Esophagus (tissue), 2 donors: Measurements from ENCODE around the gene WDR48. TPM values are rescaled to one million over a fixed set of nuclear protein-coding genes. Genes with fewer than 3 reads are reported as not detected.

Experiments
- polyA plus RNA-seq, 2 donors: library from polyadenylated mRNA; stranded (reverse); fragments of 200-250 nt; gene quantifications; one replicate each; pipeline ENCODE4 v1.2.3, GENCODE V29; 2013
- donor health status: healthy with polysubstance abuse.
- donor health status: Bipolar disorder and iron deficiency.

WDR48 gene
- polyA plus RNA-seq, 2 donors = 7.3 to 10.4 TPM

Other genes starting within 250 kb of the WDR48 start
- gene SCN10A, start 235.8 kb upstream of the WDR48 start, polyA plus RNA-seq = not detected
- gene SCN11A, start 72 bp upstream of the WDR48 start, polyA plus RNA-seq = under 1 TPM in 1 of 2 donors, not detected in 1; 0.02 TPM
- 10 to 100 TPM; 30.9 to 32.0 TPM for gene GORASP1, start 55.6 kb downstream of the WDR48 start, polyA plus RNA-seq
- gene TTC21A, start 55.7 kb downstream of the WDR48 start, polyA plus RNA-seq = 1 to 10 TPM; 1.8 to 5.6 TPM
- 10 to 100 TPM; 16.8 to 21.4 TPM for gene CSRNP1, start 101.6 kb downstream of the WDR48 start, polyA plus RNA-seq
- gene XIRP1, start 140.6 kb downstream of the WDR48 start, polyA plus RNA-seq = under 1 TPM; 0.07 to 0.10 TPM
- under 1 TPM; 0.14 to 0.21 TPM for gene CX3CR1, start 228.0 kb downstream of the WDR48 start, polyA plus RNA-seq